Measurements from ENCODE around the gene IL13RA1. TPM values are rescaled to one million over a fixed set of nuclear protein-coding genes. Genes with fewer than 3 reads are reported as not detected.
A peak's percentile ranks its signal among the peaks of the same experiment; 100 is the strongest.

IL13RA1 gene
- total RNA-seq, 1 experiment from 2014 or later: 7.2 TPM

GRCh38 chrX:118726396-118726795 lies 1.0 kb upstream of the IL13RA1 start:
- Histone ChIP-seq H3K4me1 (ENCODE audit: insufficient read depth, low read length, poor library complexity, severe bottlenecking) (no peaks in the 10 kb centered on the region), H3K27ac (ENCODE audit: low read depth, low read length, poor library complexity, severe bottlenecking) (no peak overlapping the region), H3K27me3 (replicated peaks; ENCODE audit: insufficient read depth, low read depth, low read length, poor library complexity) (no peaks in the 10 kb centered on the region), H3K4me3 (ENCODE audit: low read depth, low read length, poor library complexity, severe bottlenecking) (no peak overlapping the region), H3K36me3 (ENCODE audit: insufficient read depth, low read length, poor library complexity, severe bottlenecking) (no peaks in the 10 kb centered on the region), H3K9me3 (ENCODE audit: low read depth, low read length, poor library complexity, severe bottlenecking) (no peaks in the 10 kb centered on the region)
- BruUV-seq (replicated peaks): no TSS peak
- DNase-seq (ENCODE audit: low spot score): no peak
- POLR2A ChIA-PET (ENCODE audit: low non-redundant PET): no interaction called here
- no peak for TF ChIP-seq CTCF (conservative IDR thresholded peaks at IDR 0.05; ENCODE audit: low read depth, low read length)
- no peak for TF ChIP-seq EZH2 (IDR thresholded peaks at IDR 0.05; ENCODE audit: borderline replicate concordance, low read depth, low read length, poor library complexity, severe bottlenecking)
- CTCF ChIA-PET: no interaction called here
- intact Hi-C loops (cut with micrococcal nuclease; ENCODE audit: unreplicated experiment): no loop called here

GRCh38 chrX:118727686-118728339 lies 407 bp downstream of the IL13RA1 start:
- H3K36me3 ChIP-seq (ENCODE audit: insufficient read depth, low read length, poor library complexity, severe bottlenecking): no peaks in the 10 kb centered on the region
- no peak for DNase-seq (ENCODE audit: low spot score)
- BruUV-seq (replicated peaks): no TSS peak
- no peaks in the 10 kb centered on the region for H3K27me3 ChIP-seq (replicated peaks; ENCODE audit: insufficient read depth, low read depth, low read length, poor library complexity)
- ChIA-PET CTCF (no interaction called here), POLR2A (ENCODE audit: low non-redundant PET) (no interaction called here)
- peak overlapping the region; percentile 56 for H3K4me3 ChIP-seq (ENCODE audit: low read depth, low read length, poor library complexity, severe bottlenecking)
- TF ChIP-seq CTCF (conservative IDR thresholded peaks at IDR 0.05; ENCODE audit: low read depth, low read length) (no peak), EZH2 (IDR thresholded peaks at IDR 0.05; ENCODE audit: borderline replicate concordance, low read depth, low read length, poor library complexity, severe bottlenecking) (no peak)
- no peaks in the 10 kb centered on the region for H3K4me1 ChIP-seq (ENCODE audit: insufficient read depth, low read length, poor library complexity, severe bottlenecking)
- H3K27ac ChIP-seq (ENCODE audit: low read depth, low read length, poor library complexity, severe bottlenecking): peak overlapping the region; percentile 53
- no peaks in the 10 kb centered on the region for H3K9me3 ChIP-seq (ENCODE audit: low read depth, low read length, poor library complexity, severe bottlenecking)
- intact Hi-C loops (cut with micrococcal nuclease; ENCODE audit: unreplicated experiment): no loop called here

GRCh38 chrX:118729042-118729652 lies 1.7 kb downstream of the IL13RA1 start:
- BruUV-seq (replicated peaks): no TSS peak
- H3K4me3 ChIP-seq (ENCODE audit: low read depth, low read length, poor library complexity, severe bottlenecking): no peak overlapping the region

More at GRCh38 chrX:118729042-118729652, 1.7 kb downstream of the IL13RA1 start:
- DNase-seq (ENCODE audit: low spot score): no peak
- ChIA-PET CTCF (no interaction called here), POLR2A (ENCODE audit: low non-redundant PET) (no interaction called here)
- intact Hi-C loops (cut with micrococcal nuclease; ENCODE audit: unreplicated experiment): no loop called here
- Histone ChIP-seq H3K36me3 (ENCODE audit: insufficient read depth, low read length, poor library complexity, severe bottlenecking) (no peaks in the 10 kb centered on the region), H3K27me3 (replicated peaks; ENCODE audit: insufficient read depth, low read depth, low read length, poor library complexity) (no peaks in the 10 kb centered on the region), H3K27ac (ENCODE audit: low read depth, low read length, poor library complexity, severe bottlenecking) (no peak overlapping the region), H3K4me1 (ENCODE audit: insufficient read depth, low read length, poor library complexity, severe bottlenecking) (no peaks in the 10 kb centered on the region), H3K9me3 (ENCODE audit: low read depth, low read length, poor library complexity, severe bottlenecking) (no peaks in the 10 kb centered on the region)
- TF ChIP-seq EZH2 (IDR thresholded peaks at IDR 0.05; ENCODE audit: borderline replicate concordance, low read depth, low read length, poor library complexity, severe bottlenecking) (no peak), CTCF (conservative IDR thresholded peaks at IDR 0.05; ENCODE audit: low read depth, low read length) (no peak)
